Osteocyte (in vitro differentiated cells): ENCODE data around the gene DISP3. TPM values are rescaled to one million over a fixed set of nuclear protein-coding genes. Genes with fewer than 3 reads are reported as not detected.

ENCODE experiments used
- DNase-seq: peaks from one replicate; pipeline ENCODE4 v3.0.0; 2021; ENCODE audit warnings: mixed read lengths; ENCODE audit not compliant: unreplicated experiment; ENCODE audit errors: extremely low spot score
- H3K27ac Mint-ChIP-seq: one replicate; pipeline ENCODE4 v1.8.0; 2021; ENCODE audit warnings: mild to moderate bottlenecking, mixed read lengths; ENCODE audit not compliant: unreplicated experiment
- H3K27me3 Mint-ChIP-seq: one replicate; pipeline ENCODE4 v1.8.0; 2021; ENCODE audit warnings: mixed read lengths; ENCODE audit not compliant: unreplicated experiment
- H3K36me3 Mint-ChIP-seq: one replicate; pipeline ENCODE4 v1.8.0; 2021; ENCODE audit warnings: mixed read lengths; ENCODE audit not compliant: unreplicated experiment
- H3K4me1 Mint-ChIP-seq: one replicate; pipeline ENCODE4 v1.8.0; 2021; ENCODE audit warnings: mixed read lengths; ENCODE audit not compliant: unreplicated experiment
- H3K4me3 Mint-ChIP-seq: one replicate; pipeline ENCODE4 v1.8.0; 2021; ENCODE audit warnings: mild to moderate bottlenecking, moderate library complexity, mixed read lengths; ENCODE audit not compliant: unreplicated experiment
- H3K9me3 Mint-ChIP-seq: one replicate; pipeline ENCODE4 v1.8.0; 2021; ENCODE audit warnings: mixed read lengths; ENCODE audit not compliant: unreplicated experiment
- CTCF ChIP-seq: fragments of 200-600 bp; sonication (generic); IDR thresholded peaks from 2 replicates; pipeline ENCODE4 v1.5.0; 2021; ENCODE audit warnings: antibody characterized with exemption, mild to moderate bottlenecking, moderate library complexity
- total RNA-seq: library from RNA; stranded (reverse); gene quantifications from 2 replicates; pipeline ENCODE4 v1.2.1, GENCODE V29; 2021

Gene DISP3
- total RNA-seq, 1 donor from 2014 or later: 0.43 TPM

GRCh38 chr1:11525516-11525915 is 46.6 kb downstream of the DISP3 start:
- Mint-ChIP-seq H3K4me1 (no peaks in the 10 kb centered on the region), H3K9me3 (no peaks in the 10 kb centered on the region), H3K27me3 (no peaks in the 10 kb centered on the region), H3K4me3 (no peak overlapping the region), H3K27ac (no peak overlapping the region), H3K36me3 (no peaks in the 10 kb centered on the region)
- no peak for TF ChIP-seq CTCF
- no peak for DNase-seq

GRCh38 chr1:11526071-11526895 is 47.3 kb downstream of the DISP3 start:
- Mint-ChIP-seq H3K4me1 (no peaks in the 10 kb centered on the region), H3K27me3 (no peaks in the 10 kb centered on the region), H3K36me3 (no peaks in the 10 kb centered on the region), H3K4me3 (no peak overlapping the region), H3K27ac (no peak overlapping the region), H3K9me3 (no peaks in the 10 kb centered on the region)
- no peak for TF ChIP-seq CTCF
- DNase-seq: no peak

- Mint-ChIP-seq H3K36me3 (no peaks in the 10 kb centered on the region), H3K4me1 (no peaks in the 10 kb centered on the region), H3K9me3 (no peaks in the 10 kb centered on the region), H3K27ac (no peak overlapping the region), H3K27me3 (no peaks in the 10 kb centered on the region), H3K4me3 (no peak overlapping the region)
- DNase-seq: no peak
- no peak for TF ChIP-seq CTCF
These were observed 48.8 kb downstream of the DISP3 start for GRCh38 chr1:11527541-11528452.

- Mint-ChIP-seq H3K4me1 (no peaks in the 10 kb centered on the region), H3K27me3 (no peaks in the 10 kb centered on the region), H3K36me3 (no peaks in the 10 kb centered on the region), H3K27ac (no peak overlapping the region), H3K4me3 (no peak overlapping the region), H3K9me3 (no peaks in the 10 kb centered on the region)
- TF ChIP-seq CTCF: no peak
- no peak for DNase-seq
These were observed 49.8 kb downstream of the DISP3 start for GRCh38 chr1:11528611-11529261.
